IPS DF 19.7 (cell line): ENCODE results near the gene CHDH.

ENCODE experiments used
- DNase-seq: peaks from one replicate; pipeline ENCODE4 v3.0.0-alpha.2; 2013; ENCODE audit warnings: low read depth, low spot score

Gene CHDH

GRCh38 chr3:53789459-53789858 is 56.8 kb downstream of the CHDH start:
- DNase-seq = no peak

- DNase-seq = no peak
Measured at GRCh38 chr3:53788038-53788437, 58.2 kb downstream of the CHDH start.

GRCh38 chr3:53787016-53787415 is 59.2 kb downstream of the CHDH start:
- DNase-seq = no peak

- DNase-seq = no peak
Measured at GRCh38 chr3:53780806-53781205, 65.4 kb downstream of the CHDH start.

GRCh38 chr3:53780171-53780570 is 66.0 kb downstream of the CHDH start:
- DNase-seq = no peak

- DNase-seq = no peak
Measured at GRCh38 chr3:53778153-53778552, 68.1 kb downstream of the CHDH start.

GRCh38 chr3:53777468-53777867 is 68.8 kb downstream of the CHDH start:
- DNase-seq = no peak

- no peak for DNase-seq
Measured at GRCh38 chr3:53776494-53777101, 69.6 kb downstream of the CHDH start.

GRCh38 chr3:53775834-53776251 is 70.4 kb downstream of the CHDH start:
- no peak for DNase-seq

- no peak for DNase-seq
Measured at GRCh38 chr3:53775018-53775417, 71.2 kb downstream of the CHDH start.

GRCh38 chr3:53774414-53774813 is 71.8 kb downstream of the CHDH start:
- DNase-seq = no peak

GRCh38 chr3:53773611-53774368 is 72.4 kb downstream of the CHDH start:
- DNase-seq = no peak

- no peak for DNase-seq
Measured at GRCh38 chr3:53773021-53773436, 73.2 kb downstream of the CHDH start.

GRCh38 chr3:53772562-53772961 is 73.7 kb downstream of the CHDH start:
- no peak for DNase-seq

GRCh38 chr3:53768478-53769459 is 77.5 kb downstream of the CHDH start:
- DNase-seq = no peak

GRCh38 chr3:53766706-53767105 is 79.5 kb downstream of the CHDH start:
- no peak for DNase-seq

GRCh38 chr3:53765753-53766152 is 80.5 kb downstream of the CHDH start:
- DNase-seq = no peak

GRCh38 chr3:53764026-53764775 is 82.0 kb downstream of the CHDH start:
- no peak for DNase-seq

- no peak for DNase-seq
Measured at GRCh38 chr3:53763353-53763752, 82.9 kb downstream of the CHDH start.
